NCI-H345 treated with DMSO at 0.1 percent for 48 hours (cell line): Measurements from ENCODE around the gene NUDT15.
"Not testable (repeated sequence)": the region's sequence is repeated elsewhere in the genome, so short reads cannot be mapped to it uniquely, and the experiment has no call there.

Experiments
- DNase-seq: peaks from one replicate; lab custom pipeline; 2025; ENCODE audit not compliant: unreplicated experiment; lab: John Stamatoyannopoulos, UW

Gene NUDT15

GRCh38 chr13:48042894-48043293 lies 5.4 kb downstream of the NUDT15 start:
- DNase-seq = no peak

DNA sequence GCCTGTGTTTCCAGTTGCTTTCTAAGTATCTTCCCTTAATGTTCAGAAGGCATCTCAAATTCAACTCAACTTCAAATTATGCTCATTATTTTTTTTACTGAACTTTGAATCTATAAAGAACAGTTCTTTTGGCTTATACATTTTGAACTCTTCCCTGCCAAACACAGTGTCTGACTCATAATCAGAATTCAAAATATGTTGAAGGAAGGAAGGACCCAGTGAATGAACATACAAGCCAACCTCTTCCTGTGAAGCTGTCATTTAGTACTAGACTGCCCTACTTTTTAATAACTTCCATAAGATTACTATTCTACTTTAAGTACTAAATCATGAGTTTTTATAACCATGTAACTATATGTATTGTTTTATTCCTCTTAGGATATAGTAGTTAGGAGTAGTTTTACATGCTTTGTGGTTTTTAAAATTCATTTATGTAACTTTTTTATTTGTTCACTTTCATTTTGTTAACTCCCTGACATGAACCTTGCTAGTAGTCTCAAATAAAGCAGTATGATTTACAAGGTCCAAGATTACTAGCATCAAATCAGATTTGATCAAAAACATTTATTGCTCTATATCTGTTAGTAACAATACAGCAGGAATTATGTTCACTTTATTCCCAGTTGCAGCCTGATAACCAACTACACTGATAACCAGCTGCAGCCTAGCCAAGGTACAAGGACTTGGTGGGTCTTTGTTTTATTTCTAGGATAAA lies 6.4 kb downstream of the NUDT15 start:
- DNase-seq = no peak

- no peak for DNase-seq
Measured at GRCh38 chr13:48050550-48050949, 13.0 kb downstream of the NUDT15 start.

DNA sequence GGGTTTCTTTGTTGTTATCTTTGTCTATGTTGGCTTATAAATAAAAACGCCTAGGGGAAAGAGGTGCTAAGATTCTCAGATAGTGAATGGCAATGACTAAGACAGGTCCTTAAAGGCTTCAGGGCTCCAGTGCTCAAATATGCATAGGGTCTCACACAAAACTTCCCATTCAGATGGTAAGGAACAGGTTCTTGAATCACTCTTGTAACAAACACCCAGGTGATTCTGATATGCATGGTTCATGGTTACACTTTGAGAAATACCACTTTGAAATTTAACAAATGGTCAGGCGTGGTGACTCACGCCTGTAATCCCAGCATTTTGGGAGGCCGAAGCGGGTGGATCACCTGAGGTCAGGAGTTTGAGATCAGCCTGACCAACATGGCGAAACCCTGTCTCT lies 17.1 kb downstream of the NUDT15 start:
- no peak for DNase-seq

DNA sequence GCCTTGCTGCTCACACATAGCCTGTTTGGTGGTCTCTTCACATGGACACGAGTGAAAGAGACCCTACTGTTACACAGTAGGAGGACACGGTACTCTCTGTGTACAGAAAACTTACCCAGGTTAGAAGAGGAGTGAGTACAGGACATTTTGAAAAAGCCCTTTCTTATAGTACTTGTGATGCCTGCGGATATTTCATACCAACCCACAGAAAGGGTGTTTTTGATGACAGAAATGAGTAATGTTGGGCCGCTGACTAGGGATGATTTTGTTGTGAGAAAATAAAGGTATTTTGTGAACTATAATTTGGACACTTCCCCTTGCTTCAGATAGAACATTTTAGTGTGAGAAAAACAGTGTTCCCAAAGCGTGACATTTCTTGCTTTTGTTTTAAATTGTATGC lies 18.2 kb downstream of the NUDT15 start:
- no peak for DNase-seq

GRCh38 chr13:48058536-48058935 lies 21.0 kb downstream of the NUDT15 start:
- DNase-seq = not testable (repeated sequence)

GRCh38 chr13:48059951-48060350 lies 22.4 kb downstream of the NUDT15 start:
- DNase-seq = not testable (repeated sequence)

- no peak for DNase-seq
Measured at GRCh38 chr13:48066310-48066989, 28.9 kb downstream of the NUDT15 start.

DNA sequence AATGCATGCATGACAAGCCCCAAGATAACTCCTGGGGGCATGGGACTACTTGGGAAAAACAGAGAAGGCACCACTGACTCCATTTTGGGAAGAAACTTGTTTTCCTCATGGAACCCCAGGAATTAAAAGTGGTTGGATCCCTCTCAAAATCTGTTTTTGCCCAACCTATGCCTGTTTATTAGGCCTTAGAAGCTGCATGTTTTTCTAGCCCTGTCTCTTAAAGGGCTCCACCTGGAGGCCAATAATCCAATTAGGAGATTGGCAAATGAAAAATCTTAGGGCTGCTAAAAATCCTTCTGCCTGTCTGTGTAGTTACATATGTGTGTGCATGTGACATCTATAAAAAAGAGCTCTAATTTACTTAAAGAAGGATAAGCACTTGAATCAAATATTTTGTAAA lies 30.5 kb downstream of the NUDT15 start:
- no peak for DNase-seq

GRCh38 chr13:48068952-48069351 lies 31.4 kb downstream of the NUDT15 start:
- no peak for DNase-seq

- DNase-seq = no peak
Measured at GRCh38 chr13:48069573-48069972, 32.0 kb downstream of the NUDT15 start.

DNA sequence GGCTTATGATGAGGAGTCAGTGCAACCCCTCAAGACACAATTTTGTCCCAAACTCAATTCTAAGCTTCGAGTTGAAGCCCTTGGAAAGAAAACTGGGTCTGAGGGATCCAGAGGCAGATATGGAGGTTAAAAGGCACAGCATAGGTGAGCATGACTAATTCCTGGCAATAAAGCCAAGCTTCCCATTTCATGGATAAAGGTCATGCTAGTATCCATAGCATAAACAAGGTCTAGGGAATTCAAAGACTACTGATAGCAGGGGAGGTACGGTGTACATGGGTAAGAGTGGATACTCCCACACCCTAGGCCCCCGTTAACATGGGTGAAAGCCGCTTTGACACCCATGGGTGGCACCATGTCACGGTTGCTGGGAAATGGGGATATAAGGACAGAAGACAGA lies 33.4 kb downstream of the NUDT15 start:
- no peak for DNase-seq

DNA sequence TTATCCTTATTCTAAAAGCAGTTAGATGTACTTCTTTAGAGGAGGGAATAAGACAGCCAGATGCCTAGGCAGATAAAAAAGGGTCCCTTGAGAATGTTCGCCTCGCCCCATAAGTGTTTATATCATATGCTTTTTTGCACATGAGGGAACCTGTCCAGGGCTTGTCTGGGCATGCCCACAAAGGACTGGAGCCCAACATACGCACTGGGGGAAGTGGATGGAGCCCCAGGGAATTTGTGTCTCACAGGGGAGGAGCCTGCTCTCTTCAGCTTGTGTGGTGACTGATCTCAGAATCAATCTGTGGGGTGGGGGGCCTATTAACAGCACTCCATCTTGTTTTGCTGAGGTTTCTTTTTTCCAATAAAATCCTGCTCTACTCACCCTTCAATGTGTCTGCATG lies 34.8 kb downstream of the NUDT15 start:
- no peak for DNase-seq

DNA sequence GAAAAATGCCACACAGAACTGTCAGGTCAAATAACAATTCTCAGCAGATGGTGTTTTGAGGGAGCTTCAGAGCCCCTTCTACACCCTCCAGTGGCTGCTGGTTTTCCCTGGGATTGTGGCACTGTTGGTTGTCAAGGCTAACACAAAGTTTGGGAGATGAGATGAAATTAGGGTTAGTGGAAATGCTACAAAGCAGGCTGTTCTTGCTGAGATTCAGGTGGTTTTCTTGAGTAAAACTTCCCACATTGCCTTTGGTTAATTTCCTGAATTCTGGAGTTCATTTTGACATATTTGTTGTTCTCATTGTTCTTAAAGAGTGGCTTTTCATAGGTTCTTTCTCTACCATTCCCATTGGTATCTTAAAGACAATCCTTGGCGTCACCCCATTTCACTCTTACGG lies 35.3 kb downstream of the NUDT15 start:
- no peak for DNase-seq

GRCh38 chr13:48074006-48074405 lies 36.5 kb downstream of the NUDT15 start:
- DNase-seq = no peak

- DNase-seq = no peak
Measured at GRCh38 chr13:48078251-48078656, 40.7 kb downstream of the NUDT15 start.

GRCh38 chr13:48081739-48082138 lies 44.2 kb downstream of the NUDT15 start:
- DNase-seq = no peak

DNA sequence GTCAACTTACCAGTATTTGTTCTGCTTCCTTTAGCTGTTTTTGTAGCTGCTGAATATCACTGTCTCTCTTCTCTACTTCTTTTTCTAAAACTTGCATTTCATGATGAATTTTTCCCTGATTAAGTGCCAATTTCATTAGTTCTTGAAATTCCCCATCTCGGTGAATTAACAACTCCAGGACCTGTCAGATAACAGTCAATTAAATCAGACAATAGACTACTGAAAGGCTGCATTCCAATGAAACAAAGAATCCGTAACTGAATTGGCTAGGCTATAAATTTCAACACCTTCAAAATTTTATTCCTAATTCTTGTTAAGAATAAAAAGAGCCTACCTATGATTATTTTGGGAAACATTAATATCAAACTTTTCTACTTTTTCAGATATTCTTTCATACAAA lies 48.7 kb downstream of the NUDT15 start:
- no peak for DNase-seq

- no peak for DNase-seq
Measured at GRCh38 chr13:48093588-48093987, 56.1 kb downstream of the NUDT15 start.

DNA sequence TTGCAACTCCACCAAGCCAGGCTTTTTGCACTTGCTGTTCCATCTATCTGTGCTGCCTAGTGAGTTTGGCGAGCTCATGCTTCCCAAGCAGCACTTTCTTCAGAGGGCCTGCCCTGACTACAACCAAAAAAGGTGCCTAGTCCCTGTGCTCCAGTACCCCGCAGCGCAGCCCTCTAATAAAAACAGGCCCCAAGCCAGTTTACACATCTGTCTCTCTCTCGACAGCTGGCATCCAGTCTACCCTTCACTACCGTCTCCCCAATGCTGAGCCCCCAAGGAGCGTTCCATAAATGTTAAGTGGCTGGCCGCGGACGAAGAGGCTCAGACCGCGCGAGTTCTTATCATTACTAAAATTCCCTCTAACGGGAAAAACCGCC lies 56.9 kb downstream of the NUDT15 start:
- no peak for DNase-seq

GRCh38 chr13:48094781-48095502 lies 57.4 kb downstream of the NUDT15 start, which contains the start of gene MED4:
Gene MED4, minus strand, starts transcription at chr13:48095104. Its CDS starts 26 bp downstream, at chr13:48095078.
- DNase-seq = peak; percentile 72

DNA sequence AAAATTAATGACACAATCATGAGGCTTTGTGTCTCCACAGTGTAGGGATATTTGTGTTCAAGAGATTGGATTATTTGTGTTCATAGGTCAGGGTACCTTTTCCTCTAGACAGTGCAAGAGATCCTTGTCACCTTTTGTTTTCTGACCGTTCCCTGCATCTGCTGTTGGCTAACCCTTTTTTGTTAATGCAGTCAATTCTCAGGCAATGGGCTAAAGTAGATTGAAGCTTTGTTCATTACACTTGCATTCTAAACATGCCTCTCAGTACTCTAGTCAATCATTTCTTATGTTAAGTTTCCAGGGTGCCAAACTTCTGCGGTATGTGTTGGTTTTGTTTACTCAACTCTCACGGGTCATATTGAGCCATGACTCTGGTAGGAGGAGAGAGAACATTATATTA lies 59.1 kb downstream of the NUDT15 start:
- DNase-seq = no peak
